GM23338 (cell line): ENCODE data around the gene COL9A2. TPM values are rescaled to one million over a fixed set of nuclear protein-coding genes. Genes with fewer than 3 reads are reported as not detected.

Source experiments
- ATAC-seq: fragments of 200-7000 bp; cut with Tn5 transposase; 3 replicates; pipeline ENCODE4 v1.9.1; 2020
- DNase-seq: peaks from one replicate; pipeline ENCODE4 v3.0.0-alpha.2; 2015; ENCODE audit warnings: low spot score
- H2AFZ ChIP-seq: fragments of 200-600 bp; sonication (generic); 2 replicates; pipeline ENCODE4 v1.8.0; 2016; ENCODE audit warnings: antibody characterized with exemption, mild to moderate bottlenecking, moderate library complexity
- H3F3A ChIP-seq: fragments of 200-600 bp; sonication (generic); replicated peaks from 2 replicates; pipeline ENCODE4 v1.8.0; 2017; ENCODE audit warnings: antibody characterized with exemption, mixed run types, low read depth
- H3K27ac ChIP-seq: fragments of 200-600 bp; sonication (generic); 2 replicates; pipeline ENCODE4 v1.6.1; 2016; ENCODE audit warnings: low read depth
- H3K27me3 ChIP-seq: fragments of 200-600 bp; sonication (generic); 2 replicates; pipeline ENCODE4 v1.8.0; 2016; ENCODE audit warnings: mild to moderate bottlenecking, mixed run types, moderate library complexity; ENCODE audit not compliant: insufficient read depth
- H3K36me3 ChIP-seq: fragments of 200-600 bp; sonication (generic); 2 replicates; pipeline ENCODE4 v1.8.0; 2016; ENCODE audit warnings: mild to moderate bottlenecking; ENCODE audit not compliant: insufficient read depth
- H3K4me1 ChIP-seq: fragments of 200-600 bp; sonication (generic); 2 replicates; pipeline ENCODE4 v1.8.0; 2016; ENCODE audit warnings: mild to moderate bottlenecking, moderate library complexity; ENCODE audit not compliant: insufficient read depth
- H3K4me2 ChIP-seq: fragments of 200-600 bp; sonication (generic); 2 replicates; pipeline ENCODE4 v1.7.1; 2017; ENCODE audit warnings: mixed run types
- H3K4me3 ChIP-seq: fragments of 200-600 bp; sonication (generic); 2 replicates; pipeline ENCODE4 v1.6.1; 2016; ENCODE audit warnings: mixed run types
- H3K79me2 ChIP-seq: fragments of 200-600 bp; sonication (generic); replicated peaks from 2 replicates; pipeline ENCODE4 v1.8.0; 2017; ENCODE audit warnings: mild to moderate bottlenecking; ENCODE audit not compliant: insufficient read depth
- H3K9me2 ChIP-seq: fragments of 200-600 bp; sonication (generic); 2 replicates; pipeline ENCODE4 v1.8.0; 2017; ENCODE audit not compliant: insufficient read depth
- H4K20me1 ChIP-seq: fragments of 200-600 bp; sonication (generic); replicated peaks from 2 replicates; pipeline ENCODE4 v1.8.0; 2017; ENCODE audit warnings: mild to moderate bottlenecking; ENCODE audit not compliant: insufficient read depth
- H3K27ac Mint-ChIP-seq: 2 replicates; pipeline ENCODE4 v1.8.0; 2020; ENCODE audit warnings: inconsistent platforms, mild to moderate bottlenecking, moderate library complexity, mixed read lengths
- H3K27me3 Mint-ChIP-seq: 3 replicates; pipeline ENCODE4 v1.8.0; 2022; ENCODE audit warnings: low read depth, mild to moderate bottlenecking, moderate library complexity, mixed read lengths, inconsistent platforms; ENCODE audit not compliant: insufficient read depth, poor library complexity
- H3K36me3 Mint-ChIP-seq: 3 replicates; pipeline ENCODE4 v1.8.0; 2021; ENCODE audit warnings: low read depth, mild to moderate bottlenecking, inconsistent platforms, moderate library complexity, mixed read lengths
- H3K4me1 Mint-ChIP-seq: 3 replicates; pipeline ENCODE4 v1.8.0; 2020; ENCODE audit warnings: mild to moderate bottlenecking, inconsistent platforms, mixed read lengths
- H3K4me3 Mint-ChIP-seq: 3 replicates; pipeline ENCODE4 v1.8.0; 2021; ENCODE audit warnings: moderate library complexity, mild to moderate bottlenecking, inconsistent platforms, mixed read lengths
- H3K9me3 Mint-ChIP-seq: 3 replicates; pipeline ENCODE4 v1.8.0; 2020; ENCODE audit warnings: moderate library complexity, mild to moderate bottlenecking, inconsistent platforms, mixed read lengths
- CREB1 ChIP-seq: fragments of 250-450 bp; sonication (Bioruptor Pico); IDR thresholded peaks from 2 replicates; pipeline ENCODE4 v1.5.0; 2020; ENCODE audit warnings: low read depth, mild to moderate bottlenecking, moderate library complexity
- ETS1 ChIP-seq: IDR thresholded peaks from 2 replicates; pipeline ENCODE4 v1.6.1; 2016; ENCODE audit warnings: antibody characterized with exemption
- EZH2 ChIP-seq: fragments of 200-600 bp; sonication (generic); IDR thresholded peaks from one replicate; pipeline ENCODE4 v1.8.0; 2017; ENCODE audit warnings: antibody characterized with exemption, mild to moderate bottlenecking, low read depth; ENCODE audit not compliant: unreplicated experiment
- EZH2phosphoT487 ChIP-seq: fragments of 200-600 bp; sonication (generic); IDR thresholded peaks from one replicate; pipeline ENCODE4 v1.8.1; 2018; ENCODE audit warnings: antibody characterized with exemption; ENCODE audit not compliant: unreplicated experiment
- JUNB ChIP-seq: IDR thresholded peaks from one replicate; pipeline ENCODE4 v1.6.1; 2016; ENCODE audit warnings: antibody characterized with exemption; ENCODE audit not compliant: unreplicated experiment
- NANOG ChIP-seq: IDR thresholded peaks from 2 replicates; pipeline ENCODE4 v1.6.1; 2016; ENCODE audit warnings: antibody characterized with exemption, borderline replicate concordance
- POLR2AphosphoS5 ChIP-seq: IDR thresholded peaks from 2 replicates; pipeline ENCODE4 v1.6.1; 2016; ENCODE audit warnings: antibody characterized with exemption, low read depth
- REST ChIP-seq: IDR thresholded peaks from one replicate; pipeline ENCODE4 v1.6.1; 2018; ENCODE audit warnings: antibody characterized with exemption; ENCODE audit not compliant: unreplicated experiment
- STAT1 ChIP-seq: IDR thresholded peaks from one replicate; pipeline ENCODE4 v1.6.1; 2016; ENCODE audit warnings: antibody characterized with exemption; ENCODE audit not compliant: unreplicated experiment
- ZNF114 ChIP-seq: fragments of 250-450 bp; sonication (Bioruptor Pico); IDR thresholded peaks from 2 replicates; pipeline ENCODE4 v1.5.0; 2020; ENCODE audit warnings: mild to moderate bottlenecking, moderate library complexity
- ZNF331 ChIP-seq: fragments of 250-450 bp; sonication (Bioruptor Pico); IDR thresholded peaks from 2 replicates; pipeline ENCODE4 v1.5.0; 2020; ENCODE audit warnings: low read depth, mild to moderate bottlenecking, moderate library complexity
- ZNF462 ChIP-seq: fragments of 250-450 bp; sonication (Bioruptor Pico); IDR thresholded peaks from 2 replicates; pipeline ENCODE4 v1.5.0; 2020; ENCODE audit warnings: mild to moderate bottlenecking, moderate library complexity
- polyA plus RNA-seq: library from polyadenylated mRNA; unstranded; fragments of >200 nt; fragmentation: Nextera tagmentation; extraction: Ambion mirVana; gene quantifications from 2 replicates; pipeline ENCODE4 v1.2.1, GENCODE V29; 2016
- total RNA-seq: library from RNA; depleted of rRNA; stranded (reverse); fragments of >200 nt; shearing (Covaris generic); gene quantifications from 2 replicates; pipeline ENCODE4 v1.2.3, GENCODE V29; 2014
- TF ChIP-seq, protein P1 (sequence below), 2 experiments: fragments of 200-600 bp in 1 of 2; sonication (generic) in 1 of 2; conservative IDR thresholded peaks; 2 replicates each; pipeline versions ENCODE4 v1.5.1 to v1.6.1; 2016 to 2017; ENCODE audit warnings: antibody characterized with exemption in 2 of 2, low read depth in 2 of 2, mild to moderate bottlenecking in 2 of 2, moderate library complexity in 1 of 2

COL9A2 gene
- total and polyA plus RNA-seq, 2 experiments from 2014 or later = 2.6 to 2.8 TPM

GRCh38 chr1:40274331-40274730, 42.8 kb downstream of the COL9A2 start:
- H4K20me1 ChIP-seq = peaks cover 16% of the 10 kb centered on the region
- no peak overlapping the region for H3K4me3 Mint-ChIP-seq
- no peaks in the 10 kb centered on the region for H3K9me2 ChIP-seq
- peaks cover 27% of the 10 kb centered on the region; the same call in 1 of the 2 replicates for H3K36me3 ChIP-seq
- H3K27ac ChIP-seq = no peak overlapping the region
- no peak overlapping the region; the same call in 1 of the 2 replicates for H3K27ac Mint-ChIP-seq
- peaks cover 45% of the 10 kb centered on the region for H3K36me3 Mint-ChIP-seq
- H3K4me3 ChIP-seq = no peak overlapping the region
- peaks cover 5% of the 10 kb centered on the region; the same call in 2 of the 3 replicates for H3K4me1 Mint-ChIP-seq
- no peaks in the 10 kb centered on the region for H3K27me3 ChIP-seq
- no peak for ATAC-seq
- H3F3A ChIP-seq = no peaks in the 10 kb centered on the region; the same call in 1 of the 2 replicates
- no peak for DNase-seq
- H2AFZ ChIP-seq = no peak overlapping the region
- no peak overlapping the region for H3K4me2 ChIP-seq
- H3K4me1 ChIP-seq = no peaks in the 10 kb centered on the region
- no peaks in the 10 kb centered on the region for H3K9me3 Mint-ChIP-seq
- H3K27me3 Mint-ChIP-seq = peaks cover 6% of the 10 kb centered on the region
- no peak for TF ChIP-seq ZNF462 (CRISPR knock-in tag)
- TF ChIP-seq NANOG = no peak
- no peak for TF ChIP-seq EZH2
- no peak for TF ChIP-seq STAT1
- TF ChIP-seq JUNB = no peak
- TF ChIP-seq, protein P1, sequence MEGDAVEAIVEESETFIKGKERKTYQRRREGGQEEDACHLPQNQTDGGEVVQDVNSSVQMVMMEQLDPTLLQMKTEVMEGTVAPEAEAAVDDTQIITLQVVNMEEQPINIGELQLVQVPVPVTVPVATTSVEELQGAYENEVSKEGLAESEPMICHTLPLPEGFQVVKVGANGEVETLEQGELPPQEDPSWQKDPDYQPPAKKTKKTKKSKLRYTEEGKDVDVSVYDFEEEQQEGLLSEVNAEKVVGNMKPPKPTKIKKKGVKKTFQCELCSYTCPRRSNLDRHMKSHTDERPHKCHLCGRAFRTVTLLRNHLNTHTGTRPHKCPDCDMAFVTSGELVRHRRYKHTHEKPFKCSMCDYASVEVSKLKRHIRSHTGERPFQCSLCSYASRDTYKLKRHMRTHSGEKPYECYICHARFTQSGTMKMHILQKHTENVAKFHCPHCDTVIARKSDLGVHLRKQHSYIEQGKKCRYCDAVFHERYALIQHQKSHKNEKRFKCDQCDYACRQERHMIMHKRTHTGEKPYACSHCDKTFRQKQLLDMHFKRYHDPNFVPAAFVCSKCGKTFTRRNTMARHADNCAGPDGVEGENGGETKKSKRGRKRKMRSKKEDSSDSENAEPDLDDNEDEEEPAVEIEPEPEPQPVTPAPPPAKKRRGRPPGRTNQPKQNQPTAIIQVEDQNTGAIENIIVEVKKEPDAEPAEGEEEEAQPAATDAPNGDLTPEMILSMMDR (conservative IDR thresholded peaks at IDR 0.05; ENCODE audit: low read depth in 2 of 2) = no peak
- TF ChIP-seq EZH2phosphoT487 = no peak
- TF ChIP-seq REST = no peak
- no peak for TF ChIP-seq ETS1
- no peak for TF ChIP-seq POLR2AphosphoS5
- no peak for TF ChIP-seq CREB1 (CRISPR knock-in tag)
- no peak for TF ChIP-seq ZNF331 (CRISPR knock-in tag)
- no peak for TF ChIP-seq ZNF114 (CRISPR knock-in tag)
- 0 out of 2 replicates have a peak, but pooled peaks cover 6% of the 10 kb centered on the region for H3K79me2 ChIP-seq
